NCI-H2196 treated with DMSO at 0.1 percent for 48 hours (cell line): ENCODE results near the gene SCP2.

Experiments
- DNase-seq: peaks from one replicate; lab custom pipeline; 2025; ENCODE audit not compliant: unreplicated experiment; lab: John Stamatoyannopoulos, UW

Gene SCP2

DNA sequence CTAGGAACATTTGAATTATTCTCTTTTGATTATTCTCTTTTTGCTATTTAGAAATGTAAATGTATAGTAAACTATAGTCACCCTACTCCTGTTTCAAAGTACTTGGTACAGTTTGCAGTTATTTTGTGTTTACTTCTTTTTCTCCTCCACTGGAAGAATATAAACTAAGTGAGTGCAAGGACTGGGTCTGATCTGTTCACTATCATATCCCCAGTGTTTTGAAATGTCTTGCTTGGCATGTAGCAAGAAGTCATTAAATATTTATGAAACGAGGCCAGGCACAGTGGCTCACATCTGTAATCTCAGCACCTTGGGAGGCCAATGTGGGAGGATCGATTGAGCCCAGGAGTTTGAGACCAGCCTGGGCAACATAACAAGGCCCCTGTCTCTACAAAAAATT, 99.2 kb downstream of the SCP2 start:
- DNase-seq = no peak

GRCh38 chr1:53031732-53032131, 104.7 kb downstream of the SCP2 start:
- no peak for DNase-seq

DNA sequence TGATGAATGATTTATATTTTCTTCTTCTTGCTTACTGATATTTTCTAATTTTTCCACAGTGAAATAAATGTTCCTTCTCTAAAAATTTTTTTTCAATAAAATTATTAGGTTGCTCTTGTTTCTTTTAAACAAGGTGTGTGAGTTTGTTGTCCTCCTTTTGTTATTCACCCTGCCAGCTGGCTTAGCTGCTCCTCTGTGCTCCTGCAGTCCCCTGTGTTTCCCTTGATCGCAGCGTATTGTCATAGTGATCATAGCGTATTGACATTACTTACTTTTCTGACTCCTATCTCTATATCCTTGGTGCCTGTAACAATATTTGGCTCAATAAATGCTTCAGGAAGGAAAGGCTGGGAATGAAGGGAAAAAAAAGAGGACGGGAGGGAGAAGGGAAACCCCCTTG, 110.1 kb downstream of the SCP2 start:
- DNase-seq = no peak

- no peak for DNase-seq
Observed at GRCh38 chr1:53038566-53038965, 111.5 kb downstream of the SCP2 start.

DNA sequence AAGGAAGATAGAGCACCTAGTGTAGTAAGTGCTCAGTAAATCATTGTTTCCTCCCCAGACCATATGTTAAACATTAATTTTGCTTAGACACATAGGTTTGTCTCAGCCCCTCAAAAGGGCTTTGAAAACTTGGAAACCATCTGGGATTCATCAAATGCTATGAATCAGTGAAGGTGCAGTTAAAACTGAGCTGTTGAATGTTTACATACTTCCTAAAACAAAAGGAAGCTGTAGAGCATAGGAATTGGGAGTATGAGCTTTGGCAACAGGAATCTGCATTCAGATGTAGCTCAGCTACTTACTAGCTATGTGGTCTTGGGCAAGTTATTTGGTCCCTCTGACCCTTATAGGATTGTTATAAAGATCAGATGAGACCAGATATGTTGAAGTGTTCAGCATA, 116.2 kb downstream of the SCP2 start:
- no peak for DNase-seq

DNA sequence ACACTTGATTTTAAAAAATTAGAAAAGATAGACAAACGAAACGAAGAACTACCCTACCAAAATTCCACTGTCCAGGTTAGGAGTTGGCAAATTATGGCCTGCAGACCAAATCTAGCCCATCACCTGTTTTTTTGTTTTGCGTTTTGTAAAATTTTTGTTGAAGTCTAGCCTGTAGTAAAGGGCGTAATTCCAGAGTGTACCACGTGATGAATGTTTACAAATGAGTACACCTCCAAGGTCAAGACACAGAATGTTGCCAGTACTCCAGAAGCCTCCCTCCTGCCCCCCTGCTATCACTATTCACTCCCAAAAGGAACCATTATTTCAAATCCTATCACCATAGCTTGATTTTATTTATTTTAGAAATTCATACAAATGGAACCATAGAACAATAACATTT, 117.8 kb downstream of the SCP2 start:
- DNase-seq = no peak

DNA sequence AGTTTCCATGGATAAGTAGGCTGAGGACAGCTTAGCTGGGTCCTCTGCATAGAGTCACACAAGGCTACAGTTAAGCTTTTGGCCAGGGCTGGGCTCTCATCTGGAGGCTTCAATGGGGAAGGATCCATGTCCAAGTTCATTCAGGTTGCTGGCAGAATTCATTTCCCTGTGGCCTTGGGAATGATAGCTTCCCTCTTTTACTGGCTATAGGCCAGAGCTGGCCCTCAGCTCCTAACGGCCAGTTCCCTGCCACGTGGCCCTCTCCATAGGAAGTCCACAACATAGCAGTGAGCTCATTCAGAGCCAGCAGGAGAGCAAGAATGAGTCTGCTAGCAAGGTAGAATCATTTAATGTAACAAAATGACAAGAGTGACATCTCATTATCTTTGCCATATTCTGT, 119.9 kb downstream of the SCP2 start:
- DNase-seq = peak; percentile 27

DNA sequence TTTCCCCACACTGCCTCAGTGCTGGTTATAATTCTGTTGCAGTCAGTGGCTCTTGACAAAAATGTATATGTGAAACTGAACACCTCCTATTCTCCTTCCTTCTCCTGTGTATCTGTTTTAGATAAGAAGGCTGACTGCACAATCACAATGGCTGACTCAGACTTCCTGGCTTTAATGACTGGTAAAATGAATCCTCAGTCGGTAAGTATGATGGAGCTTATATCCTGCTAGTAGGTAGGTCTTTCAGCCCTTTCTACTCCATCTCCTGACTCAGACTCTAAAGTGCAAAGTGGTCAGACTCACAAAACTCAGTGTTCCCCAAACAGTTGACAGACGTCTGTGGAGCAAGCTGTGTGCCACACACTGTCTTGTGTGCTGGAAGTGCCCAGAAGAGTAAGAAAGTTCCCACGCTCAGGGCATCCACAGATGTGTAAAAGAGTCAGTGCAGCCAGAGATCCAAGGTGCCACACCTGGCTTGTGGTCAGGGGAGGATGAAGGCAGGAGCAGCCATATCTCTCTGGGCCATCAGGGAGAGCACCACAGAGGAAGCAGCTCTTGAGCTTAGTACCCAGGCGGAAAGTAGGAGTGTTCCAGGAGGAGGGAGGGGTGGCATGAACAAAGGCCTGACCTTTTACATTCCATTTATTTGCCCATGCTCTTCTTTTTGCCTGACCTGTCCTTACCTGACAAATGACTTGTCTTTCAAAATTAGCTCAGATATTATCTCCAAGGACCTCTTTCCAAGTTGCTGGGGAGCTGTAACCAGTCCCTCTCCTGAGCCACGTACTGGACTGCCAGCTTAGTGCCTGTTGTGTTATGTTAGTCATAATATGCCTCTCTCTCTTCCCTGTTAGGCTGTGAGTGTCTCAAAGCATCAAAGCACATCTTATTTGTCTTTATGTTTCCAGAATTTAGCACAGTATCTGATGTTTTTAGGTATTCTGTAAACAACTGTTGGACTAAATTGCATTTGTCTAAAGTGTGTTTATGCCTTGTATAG, 121.0 kb downstream of the SCP2 start:
- peak; percentile 13 for DNase-seq

DNA sequence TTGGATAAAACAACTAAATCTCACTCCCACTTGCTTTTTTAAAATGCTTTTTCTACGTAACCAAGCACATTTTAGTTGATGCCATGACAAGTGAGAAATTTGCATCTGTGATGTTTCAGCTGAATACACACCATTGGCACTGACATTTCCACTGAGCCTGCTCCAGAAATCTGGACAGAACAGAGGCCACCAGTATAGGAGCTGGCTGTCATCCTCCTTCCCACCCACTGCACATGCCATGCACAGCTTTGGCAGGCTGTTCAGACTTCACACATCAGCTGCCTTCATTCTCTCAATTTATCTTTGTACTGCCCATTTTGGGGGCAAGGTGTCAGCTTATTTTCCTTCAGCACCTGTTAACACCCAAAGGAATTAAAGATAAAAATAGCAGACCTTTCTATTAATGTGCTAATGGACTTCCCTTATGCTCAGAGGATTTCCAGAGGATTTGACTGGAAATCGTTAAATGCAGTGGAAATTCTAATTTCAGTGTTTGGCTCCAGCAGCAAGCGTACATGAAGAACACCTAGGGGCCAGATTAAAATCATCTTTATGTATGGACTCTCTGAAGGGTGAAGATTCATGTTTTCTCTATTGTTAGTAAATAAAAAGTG, 122.0 kb downstream of the SCP2 start:
- no peak for DNase-seq

DNA sequence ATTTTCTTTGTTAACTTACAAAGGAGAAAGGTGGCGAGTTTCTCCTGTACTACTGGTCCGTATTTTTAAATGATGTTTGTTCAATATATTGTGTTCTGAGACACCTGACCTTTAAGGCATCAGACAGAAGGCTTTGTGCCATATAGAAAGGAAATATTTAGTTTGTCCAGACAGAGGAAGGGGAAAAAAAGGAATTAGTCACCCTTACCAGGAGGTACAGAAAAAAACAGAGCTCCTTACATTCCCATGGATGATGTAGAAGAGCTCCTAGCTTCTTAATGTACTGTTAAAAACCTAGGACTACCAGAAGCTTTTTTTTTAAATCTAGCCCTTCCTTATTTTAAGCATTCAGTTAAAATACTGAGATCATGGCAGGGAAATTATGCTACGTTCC, 122.5 kb downstream of the SCP2 start:
- DNase-seq = no peak

- no peak for DNase-seq
Observed at GRCh38 chr1:53050310-53050709, 123.2 kb downstream of the SCP2 start.

- no peak for DNase-seq
Observed at GRCh38 chr1:53051676-53052075, 124.6 kb downstream of the SCP2 start.

DNA sequence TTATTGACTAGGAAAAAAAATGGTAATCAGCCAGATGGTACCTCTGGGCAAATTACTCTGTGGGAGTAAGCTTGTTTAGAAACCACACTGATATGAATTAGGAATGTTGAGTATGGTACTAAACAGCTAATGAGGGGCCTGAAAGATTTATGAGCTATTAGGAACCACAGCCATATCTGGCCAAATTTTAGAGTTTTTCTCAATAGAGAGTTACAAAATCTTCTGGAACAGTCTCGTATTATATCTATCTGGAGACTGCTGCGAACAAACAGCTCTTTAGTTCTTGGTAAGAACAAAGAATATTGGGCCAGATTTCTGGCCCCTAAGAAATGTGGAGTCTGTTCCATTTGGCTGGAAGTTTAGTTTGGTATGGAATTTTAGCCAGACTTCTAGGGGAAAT, 130.1 kb downstream of the SCP2 start:
- no peak for DNase-seq

DNA sequence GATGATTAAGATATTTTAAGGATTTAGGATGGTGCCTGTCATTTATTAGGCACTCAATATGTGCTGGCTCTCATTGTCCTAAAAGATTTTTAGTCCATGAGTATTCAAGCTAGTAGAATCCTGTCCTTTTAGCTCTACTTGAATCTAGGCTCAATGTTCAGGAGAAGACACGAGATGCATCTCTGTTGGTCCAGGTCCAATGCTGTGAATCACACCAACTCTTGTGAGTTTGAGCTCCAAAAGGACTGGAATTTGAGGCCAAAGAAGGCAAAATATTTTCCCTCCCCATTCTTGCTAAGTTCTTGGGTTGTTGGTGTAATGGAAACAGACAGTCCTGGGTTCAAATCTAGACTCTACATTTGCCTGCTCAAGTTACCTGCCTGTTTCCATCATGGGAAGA, 133.5 kb downstream of the SCP2 start:
- DNase-seq = no peak

DNA sequence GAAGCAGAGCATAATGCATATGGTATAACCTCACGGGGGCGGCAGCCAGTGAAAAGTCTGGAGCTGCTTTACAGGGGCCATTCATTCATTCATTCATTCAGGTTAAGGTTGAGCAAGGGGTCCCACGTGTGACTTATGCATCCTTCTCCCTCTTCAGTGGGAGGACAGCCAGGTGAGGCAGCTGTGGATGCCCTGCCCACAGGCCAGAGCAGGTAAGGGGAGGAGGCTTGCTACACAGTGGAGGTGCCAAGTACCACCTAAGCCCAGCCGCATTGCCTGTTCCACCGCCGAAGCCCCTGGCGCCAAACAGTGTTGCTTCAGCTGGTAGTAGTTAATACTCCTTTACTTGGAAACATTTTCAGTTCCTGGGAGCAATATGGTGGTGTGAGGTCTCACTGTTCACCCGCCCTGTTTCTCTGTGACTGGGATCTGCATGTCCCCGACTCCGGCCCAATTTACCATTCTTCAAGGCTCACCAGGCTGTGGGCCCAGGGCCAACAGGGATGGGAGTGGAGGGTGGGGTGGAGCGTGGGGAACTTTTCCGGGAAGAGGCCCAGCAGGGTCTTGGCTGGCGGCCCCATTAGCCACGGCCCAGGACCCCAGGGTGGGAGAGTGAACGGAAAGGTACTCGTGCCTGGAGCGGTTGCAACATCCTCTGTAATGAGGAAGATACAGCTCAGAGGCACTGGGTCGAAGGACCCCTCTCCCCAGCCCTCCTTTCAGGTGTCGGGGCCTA, 134.2 kb downstream of the SCP2 start:
- DNase-seq = no peak

- DNase-seq = no peak
Observed at GRCh38 chr1:53061859-53062707, 135.0 kb downstream of the SCP2 start, which contains the start of gene PODN. Gene PODN (plus strand): TSS chr1:53062213. CDS start chr1:53069856, 7,643 bp downstream.

- DNase-seq = no peak
Observed at GRCh38 chr1:53062708-53063591, 135.9 kb downstream of the SCP2 start.

- DNase-seq = no peak
Observed at GRCh38 chr1:53063744-53064515, 136.9 kb downstream of the SCP2 start.

GRCh38 chr1:53065391-53065790, 138.3 kb downstream of the SCP2 start:
- DNase-seq = no peak
